GM12864 (cell line): ENCODE data around the gene NRSN1.

Experiments used
- DNase-seq: peaks from one replicate; pipeline ENCODE4 v3.0.0-alpha.2; 2011; ENCODE audit warnings: low read depth
- H3K4me3 ChIP-seq: 2 replicates; pipeline ENCODE4 v1.5.1; 2011; ENCODE audit warnings: mild to moderate bottlenecking, low read depth, low read length, control low read depth
- TF ChIP-seq, protein P1 (sequence below): IDR thresholded peaks from 2 replicates; pipeline ENCODE4 v1.5.1; 2011; ENCODE audit warnings: low read depth, mild to moderate bottlenecking, moderate library complexity, low read length, control low read depth, inconsistent platforms; ENCODE audit errors: missing control alignments

Gene NRSN1

GRCh38 chr6:24148154-24148570, 22.1 kb downstream of the NRSN1 start:
- TF ChIP-seq, protein P1, sequence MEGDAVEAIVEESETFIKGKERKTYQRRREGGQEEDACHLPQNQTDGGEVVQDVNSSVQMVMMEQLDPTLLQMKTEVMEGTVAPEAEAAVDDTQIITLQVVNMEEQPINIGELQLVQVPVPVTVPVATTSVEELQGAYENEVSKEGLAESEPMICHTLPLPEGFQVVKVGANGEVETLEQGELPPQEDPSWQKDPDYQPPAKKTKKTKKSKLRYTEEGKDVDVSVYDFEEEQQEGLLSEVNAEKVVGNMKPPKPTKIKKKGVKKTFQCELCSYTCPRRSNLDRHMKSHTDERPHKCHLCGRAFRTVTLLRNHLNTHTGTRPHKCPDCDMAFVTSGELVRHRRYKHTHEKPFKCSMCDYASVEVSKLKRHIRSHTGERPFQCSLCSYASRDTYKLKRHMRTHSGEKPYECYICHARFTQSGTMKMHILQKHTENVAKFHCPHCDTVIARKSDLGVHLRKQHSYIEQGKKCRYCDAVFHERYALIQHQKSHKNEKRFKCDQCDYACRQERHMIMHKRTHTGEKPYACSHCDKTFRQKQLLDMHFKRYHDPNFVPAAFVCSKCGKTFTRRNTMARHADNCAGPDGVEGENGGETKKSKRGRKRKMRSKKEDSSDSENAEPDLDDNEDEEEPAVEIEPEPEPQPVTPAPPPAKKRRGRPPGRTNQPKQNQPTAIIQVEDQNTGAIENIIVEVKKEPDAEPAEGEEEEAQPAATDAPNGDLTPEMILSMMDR: no peak
- no peak for DNase-seq
- H3K4me3 ChIP-seq: no peak overlapping the region

DNA sequence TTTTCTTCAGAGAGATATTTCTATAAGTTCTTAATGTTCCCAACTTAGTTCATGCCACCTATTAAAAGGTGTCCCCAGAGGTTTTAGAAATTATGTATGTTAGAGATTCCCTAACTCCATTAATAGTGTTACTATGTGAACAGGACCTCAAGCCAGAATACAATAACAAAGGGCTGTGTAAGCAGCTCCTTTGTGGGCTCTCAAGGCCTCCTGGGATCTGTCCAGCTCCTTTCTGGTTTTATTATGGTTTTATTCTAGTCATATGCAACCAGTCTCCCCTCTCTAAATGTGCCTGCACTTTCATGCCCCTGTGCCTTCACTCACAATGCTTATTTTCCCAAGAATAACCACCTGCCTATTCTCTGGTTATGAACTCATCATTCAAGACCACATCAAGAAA, 22.7 kb downstream of the NRSN1 start:
- no peak for DNase-seq
- TF ChIP-seq, protein P1: no peak
- H3K4me3 ChIP-seq: no peak overlapping the region

DNA sequence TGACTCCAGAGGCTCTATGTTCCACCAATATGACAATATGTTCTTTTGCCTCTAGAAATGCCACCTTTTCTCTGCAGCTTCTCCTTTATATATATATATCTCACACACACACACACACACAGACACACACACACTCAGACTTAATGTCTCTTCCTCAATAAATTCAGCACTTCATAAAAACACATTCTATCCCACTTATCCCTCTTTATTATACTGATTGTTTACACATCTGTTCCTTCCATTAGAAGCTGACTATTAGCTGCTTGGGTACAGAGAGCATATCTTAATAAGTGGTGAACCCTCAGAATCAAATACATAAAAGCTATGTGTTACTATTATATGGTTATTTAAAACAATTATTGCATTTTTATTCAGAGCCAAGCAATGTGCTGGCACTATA, 23.3 kb downstream of the NRSN1 start:
- TF ChIP-seq, protein P1: no peak
- DNase-seq: no peak
- no peak overlapping the region for H3K4me3 ChIP-seq

DNA sequence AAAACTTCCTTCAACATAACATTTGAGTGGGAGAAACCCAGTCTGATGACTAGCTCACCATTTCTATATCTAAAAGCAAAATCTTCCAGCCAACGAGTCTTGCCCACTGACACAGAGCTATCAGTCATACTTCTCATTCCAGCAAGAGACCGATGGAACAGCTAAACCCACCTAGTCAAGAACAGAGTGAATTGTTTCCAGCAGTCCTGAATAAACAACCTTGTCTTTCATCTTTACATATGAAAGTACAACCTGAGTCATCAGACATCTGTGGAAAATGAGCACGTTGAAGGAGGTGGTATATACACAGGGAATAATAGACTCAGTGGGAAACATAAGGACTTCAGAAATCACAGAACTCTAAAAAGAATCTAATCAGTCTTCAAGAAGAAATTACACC, 23.8 kb downstream of the NRSN1 start:
- TF ChIP-seq, protein P1: no peak
- DNase-seq: no peak
- H3K4me3 ChIP-seq: no peak overlapping the region

DNA sequence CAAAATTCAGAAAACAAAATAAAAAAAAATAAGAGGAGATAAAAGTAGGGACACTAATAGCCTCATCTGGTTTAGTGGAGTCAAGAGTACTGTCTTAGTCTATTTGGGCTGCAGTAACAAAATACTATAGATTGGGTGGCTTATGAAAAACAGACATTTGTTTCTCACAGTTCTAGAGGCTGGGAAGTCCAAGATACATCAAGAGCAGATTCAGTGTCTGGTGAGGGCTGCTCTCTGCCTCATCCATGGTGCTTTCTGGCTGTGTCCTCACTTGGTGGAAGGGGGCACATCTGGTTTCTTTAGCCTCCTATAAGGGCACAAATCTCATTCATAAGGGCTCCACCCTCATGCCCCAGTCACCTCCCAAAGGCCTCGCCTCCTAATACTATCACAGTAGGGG, 26.0 kb downstream of the NRSN1 start:
- TF ChIP-seq, protein P1: no peak
- DNase-seq: no peak
- no peak overlapping the region for H3K4me3 ChIP-seq

- H3K4me3 ChIP-seq: no peak overlapping the region
- no peak for DNase-seq
- TF ChIP-seq, protein P1: no peak
These were observed 28.1 kb downstream of the NRSN1 start for GRCh38 chr6:24154121-24154520.

- H3K4me3 ChIP-seq: no peak overlapping the region
- TF ChIP-seq, protein P1: no peak
- no peak for DNase-seq
These were observed 31.9 kb downstream of the NRSN1 start for GRCh38 chr6:24157886-24158285.
